K562 (cell line): ENCODE measurements around the gene NEU1. TPM values are rescaled to one million over a fixed set of nuclear protein-coding genes. Genes with fewer than 3 reads are reported as not detected.

ENCODE experiments used
- CHD1 ChIP-seq: fragments of 200-600 bp; sonication (generic); IDR thresholded peaks from one replicate; pipeline ENCODE4 v1.6.1; 2012; ENCODE audit warnings: mild to moderate bottlenecking, moderate library complexity, low read length, inconsistent platforms
- MECOM ChIP-seq: fragments of 250-450 bp; sonication (Bioruptor Pico); IDR thresholded peaks from 2 replicates; pipeline ENCODE4 v1.8.0; 2022; ENCODE audit warnings: inconsistent platforms
- NFE2 ChIP-seq: IDR thresholded peaks from 2 replicates; pipeline ENCODE4 v1.6.1; 2014; ENCODE audit warnings: antibody characterized with exemption, low read depth
- SIN3A ChIP-seq, 2 experiments: fragments of 150-350 bp in 1 of 2; IDR thresholded peaks; 2 replicates each; pipeline ENCODE4 v1.6.1; 2011 to 2016; ENCODE audit warnings: borderline replicate concordance in 2 of 2, low read depth in 2 of 2, low read length in 2 of 2, mild to moderate bottlenecking in 2 of 2, moderate library complexity in 2 of 2; ENCODE audit not compliant: control insufficient read depth in 1 of 2
- TARDBP ChIP-seq: fragments of 450-650 bp; IDR thresholded peaks from 2 replicates; pipeline ENCODE4 v1.6.1; 2016
- TCFL5 ChIP-seq: fragments of 250-450 bp; sonication (Bioruptor Pico); conservative IDR thresholded peaks from 2 replicates; pipeline ENCODE4 v1.6.1; 2021; ENCODE audit warnings: mild to moderate bottlenecking, moderate library complexity, matching md5 sums
- ZNF263 ChIP-seq: sonication (generic); formaldehyde crosslinking; IDR thresholded peaks from 2 replicates; pipeline ENCODE4 v1.8.0; 2022; ENCODE audit warnings: mild to moderate bottlenecking, missing genetic modification reagents, borderline replicate concordance
- polyA plus RNA-seq, 8 experiments: library from polyadenylated mRNA; depleted of rRNA in 4 of 8; stranded (reverse) in 5 of 8; unstranded in 3 of 8; fragments of >200 nt; fragmentation: Nextera tagmentation in 2 of 8; fragmentation: Illumina TruSeq in 1 of 8; extraction: Ambion mirVana in 2 of 8; extraction: Trizol in 1 of 8; gene quantifications; 2 replicates each; pipeline versions ENCODE4 v1.2.1 to v1.2.3, GENCODE V29; 2011 to 2014; ENCODE audit warnings: inconsistent platforms in 1 of 8, missing spikeins in 1 of 8
- total RNA-seq, 7 experiments: library from RNA; depleted of rRNA in 6 of 7; stranded (reverse); fragments of >200 nt in 6 of 7; fragmentation: Illumina TruSeq in 2 of 7; extraction: Trizol in 2 of 7; gene quantifications; 2 replicates each; pipeline versions ENCODE4 v1.2.1 to v1.2.3, GENCODE V29; 2011 to 2021; ENCODE audit warnings: low replicate concordance in 1 of 7
- TF ChIP-seq, protein P1 (sequence below), 2 experiments: fragments of 450-650 bp; formaldehyde crosslinking in 1 of 2; IDR thresholded peaks; 2 replicates each; pipeline versions ENCODE4 v1.4.0 to v1.6.1; 2014 to 2020; ENCODE audit warnings: mild to moderate bottlenecking in 2 of 2, borderline replicate concordance in 1 of 2, low read depth in 1 of 2
- TF ChIP-seq, protein P2 (sequence below): fragments of 250-450 bp; sonication (Bioruptor Pico); IDR thresholded peaks from 2 replicates; pipeline ENCODE4 v1.4.0; 2020; ENCODE audit warnings: mild to moderate bottlenecking, moderate library complexity
- TF ChIP-seq, protein P3 (sequence below): fragments of 250-450 bp; sonication (Bioruptor Pico); IDR thresholded peaks from 2 replicates; pipeline ENCODE4 v1.8.0; 2022; ENCODE audit warnings: inconsistent platforms, mild to moderate bottlenecking, moderate library complexity, borderline replicate concordance
- TF ChIP-seq, protein P4 (sequence below), 3 experiments: IDR thresholded peaks in 2 of 3; conservative IDR thresholded peaks in 1 of 3; 2 replicates each; pipeline ENCODE4 v1.5.1; 2011 to 2012; ENCODE audit warnings: low read length in 3 of 3, mild to moderate bottlenecking in 3 of 3, control low read depth in 2 of 3, improper control_type of control experiment in 1 of 3, inconsistent platforms in 1 of 3, low read depth in 1 of 3, mixed read lengths in 1 of 3, moderate library complexity in 1 of 3; ENCODE audit not compliant: insufficient read depth in 2 of 3

Gene NEU1
- total and polyA plus RNA-seq, 9 of the 15 experiments (the other 6 are each of a cell fraction or from before 2014, with no cell fraction given), result 14.8 to 67.8 (median 51.0) TPM

DNA sequence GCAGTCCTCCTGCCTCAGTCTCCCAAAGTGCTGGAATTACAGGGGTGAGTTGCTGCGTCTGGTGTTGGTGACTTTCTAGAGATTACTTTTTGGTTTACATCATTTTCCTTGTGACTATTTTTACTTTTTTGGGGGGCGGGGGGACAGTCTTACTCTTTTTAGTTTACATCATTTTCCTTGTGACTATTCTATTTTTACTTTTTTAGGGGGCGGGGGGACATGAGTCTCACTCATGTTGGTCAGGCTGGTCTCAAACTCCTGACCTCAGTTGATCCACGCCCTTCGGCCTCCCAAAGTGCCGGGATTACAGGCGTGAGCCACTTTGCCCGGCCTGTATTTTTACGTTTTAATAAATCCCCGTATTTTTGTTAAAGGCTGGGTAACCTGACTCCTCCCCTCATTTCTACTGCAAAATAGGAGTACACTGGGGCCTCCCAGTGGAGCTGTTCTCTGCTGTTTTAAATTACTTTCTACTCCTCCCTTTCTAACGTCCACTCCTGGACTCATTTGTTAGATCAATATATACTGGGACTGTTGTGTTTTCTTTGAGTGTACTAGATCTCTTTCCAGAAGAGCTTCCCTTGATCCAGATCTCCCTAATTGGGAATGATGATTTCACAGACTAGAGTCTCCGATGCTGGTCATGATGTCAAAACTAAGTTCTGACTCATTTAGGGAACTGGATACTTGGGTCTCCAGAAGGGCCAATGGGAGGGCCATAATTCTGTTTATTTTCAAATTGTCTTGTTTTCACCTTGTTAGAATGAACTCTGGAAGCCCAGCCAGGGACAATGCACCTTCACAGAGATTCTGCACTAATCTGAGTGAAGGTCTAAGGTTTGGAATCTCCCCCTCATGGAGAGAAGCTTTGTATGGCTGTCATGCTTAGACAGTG is 25.9 kb downstream of the NEU1 start (continued):
- TF ChIP-seq, protein P1, sequence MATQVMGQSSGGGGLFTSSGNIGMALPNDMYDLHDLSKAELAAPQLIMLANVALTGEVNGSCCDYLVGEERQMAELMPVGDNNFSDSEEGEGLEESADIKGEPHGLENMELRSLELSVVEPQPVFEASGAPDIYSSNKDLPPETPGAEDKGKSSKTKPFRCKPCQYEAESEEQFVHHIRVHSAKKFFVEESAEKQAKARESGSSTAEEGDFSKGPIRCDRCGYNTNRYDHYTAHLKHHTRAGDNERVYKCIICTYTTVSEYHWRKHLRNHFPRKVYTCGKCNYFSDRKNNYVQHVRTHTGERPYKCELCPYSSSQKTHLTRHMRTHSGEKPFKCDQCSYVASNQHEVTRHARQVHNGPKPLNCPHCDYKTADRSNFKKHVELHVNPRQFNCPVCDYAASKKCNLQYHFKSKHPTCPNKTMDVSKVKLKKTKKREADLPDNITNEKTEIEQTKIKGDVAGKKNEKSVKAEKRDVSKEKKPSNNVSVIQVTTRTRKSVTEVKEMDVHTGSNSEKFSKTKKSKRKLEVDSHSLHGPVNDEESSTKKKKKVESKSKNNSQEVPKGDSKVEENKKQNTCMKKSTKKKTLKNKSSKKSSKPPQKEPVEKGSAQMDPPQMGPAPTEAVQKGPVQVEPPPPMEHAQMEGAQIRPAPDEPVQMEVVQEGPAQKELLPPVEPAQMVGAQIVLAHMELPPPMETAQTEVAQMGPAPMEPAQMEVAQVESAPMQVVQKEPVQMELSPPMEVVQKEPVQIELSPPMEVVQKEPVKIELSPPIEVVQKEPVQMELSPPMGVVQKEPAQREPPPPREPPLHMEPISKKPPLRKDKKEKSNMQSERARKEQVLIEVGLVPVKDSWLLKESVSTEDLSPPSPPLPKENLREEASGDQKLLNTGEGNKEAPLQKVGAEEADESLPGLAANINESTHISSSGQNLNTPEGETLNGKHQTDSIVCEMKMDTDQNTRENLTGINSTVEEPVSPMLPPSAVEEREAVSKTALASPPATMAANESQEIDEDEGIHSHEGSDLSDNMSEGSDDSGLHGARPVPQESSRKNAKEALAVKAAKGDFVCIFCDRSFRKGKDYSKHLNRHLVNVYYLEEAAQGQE (IDR thresholded peaks at IDR 0.05; ENCODE audit: borderline replicate concordance), result peak; percentile 11; the same call in 1 of the 2 replicates
- TF ChIP-seq, protein P1 (CRISPR knock-in tag; IDR thresholded peaks at IDR 0.05; ENCODE audit: low read depth), result no peak
- TF ChIP-seq, protein P2, sequence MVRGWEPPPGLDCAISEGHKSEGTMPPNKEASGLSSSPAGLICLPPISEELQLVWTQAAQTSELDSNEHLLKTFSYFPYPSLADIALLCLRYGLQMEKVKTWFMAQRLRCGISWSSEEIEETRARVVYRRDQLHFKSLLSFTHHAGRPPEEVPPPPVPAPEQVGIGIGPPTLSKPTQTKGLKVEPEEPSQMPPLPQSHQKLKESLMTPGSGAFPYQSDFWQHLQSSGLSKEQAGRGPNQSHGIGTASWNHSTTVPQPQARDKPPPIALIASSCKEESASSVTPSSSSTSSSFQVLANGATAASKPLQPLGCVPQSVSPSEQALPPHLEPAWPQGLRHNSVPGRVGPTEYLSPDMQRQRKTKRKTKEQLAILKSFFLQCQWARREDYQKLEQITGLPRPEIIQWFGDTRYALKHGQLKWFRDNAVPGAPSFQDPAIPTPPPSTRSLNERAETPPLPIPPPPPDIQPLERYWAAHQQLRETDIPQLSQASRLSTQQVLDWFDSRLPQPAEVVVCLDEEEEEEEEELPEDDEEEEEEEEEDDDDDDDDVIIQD (CRISPR knock-in tag), result no peak
- TF ChIP-seq, protein P3, sequence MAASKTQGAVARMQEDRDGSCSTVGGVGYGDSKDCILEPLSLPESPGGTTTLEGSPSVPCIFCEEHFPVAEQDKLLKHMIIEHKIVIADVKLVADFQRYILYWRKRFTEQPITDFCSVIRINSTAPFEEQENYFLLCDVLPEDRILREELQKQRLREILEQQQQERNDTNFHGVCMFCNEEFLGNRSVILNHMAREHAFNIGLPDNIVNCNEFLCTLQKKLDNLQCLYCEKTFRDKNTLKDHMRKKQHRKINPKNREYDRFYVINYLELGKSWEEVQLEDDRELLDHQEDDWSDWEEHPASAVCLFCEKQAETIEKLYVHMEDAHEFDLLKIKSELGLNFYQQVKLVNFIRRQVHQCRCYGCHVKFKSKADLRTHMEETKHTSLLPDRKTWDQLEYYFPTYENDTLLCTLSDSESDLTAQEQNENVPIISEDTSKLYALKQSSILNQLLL, result 0 out of 2 replicates have a peak, but pooled peaks have one; percentile 18
- TF ChIP-seq SIN3A (IDR thresholded peaks at IDR 0.05; ENCODE audit: borderline replicate concordance in 2 of 2, control insufficient read depth in 1 of 2, low read depth in 2 of 2, low read length in 2 of 2), result peak; percentile 31 to 74; a peak in 2 of 4 replicates
- no peak for TF ChIP-seq MECOM (CRISPR knock-in tag)
- TF ChIP-seq CHD1, result peak; percentile 68
- no peak for TF ChIP-seq TCFL5 (CRISPR knock-in tag)
- peak; percentile 39; the same call in 1 of the 2 replicates for TF ChIP-seq TARDBP
- TF ChIP-seq, protein P4, sequence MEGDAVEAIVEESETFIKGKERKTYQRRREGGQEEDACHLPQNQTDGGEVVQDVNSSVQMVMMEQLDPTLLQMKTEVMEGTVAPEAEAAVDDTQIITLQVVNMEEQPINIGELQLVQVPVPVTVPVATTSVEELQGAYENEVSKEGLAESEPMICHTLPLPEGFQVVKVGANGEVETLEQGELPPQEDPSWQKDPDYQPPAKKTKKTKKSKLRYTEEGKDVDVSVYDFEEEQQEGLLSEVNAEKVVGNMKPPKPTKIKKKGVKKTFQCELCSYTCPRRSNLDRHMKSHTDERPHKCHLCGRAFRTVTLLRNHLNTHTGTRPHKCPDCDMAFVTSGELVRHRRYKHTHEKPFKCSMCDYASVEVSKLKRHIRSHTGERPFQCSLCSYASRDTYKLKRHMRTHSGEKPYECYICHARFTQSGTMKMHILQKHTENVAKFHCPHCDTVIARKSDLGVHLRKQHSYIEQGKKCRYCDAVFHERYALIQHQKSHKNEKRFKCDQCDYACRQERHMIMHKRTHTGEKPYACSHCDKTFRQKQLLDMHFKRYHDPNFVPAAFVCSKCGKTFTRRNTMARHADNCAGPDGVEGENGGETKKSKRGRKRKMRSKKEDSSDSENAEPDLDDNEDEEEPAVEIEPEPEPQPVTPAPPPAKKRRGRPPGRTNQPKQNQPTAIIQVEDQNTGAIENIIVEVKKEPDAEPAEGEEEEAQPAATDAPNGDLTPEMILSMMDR (IDR thresholded peaks at IDR 0.05 in 2 of 3, conservative IDR thresholded peaks at IDR 0.05 in 1 of 3; ENCODE audit: insufficient read depth in 2 of 3, low read depth in 1 of 3, low read length in 3 of 3), result peak; percentile 0 to 40 (median 27); a peak in 3 of 6 replicates
- TF ChIP-seq ZNF263, result 0 out of 2 replicates have a peak, but pooled peaks have one; percentile 33
- no peak for TF ChIP-seq NFE2
